HG03025 (cell line): ENCODE data around the gene ATP5MG.
"Not testable (repeated sequence)": the region's sequence is repeated elsewhere in the genome, so short reads cannot be mapped to it uniquely, and the experiment has no call there.

Experiments
- ATAC-seq: cut with Tn5 transposase; IDR thresholded peaks from one replicate; pipeline ENCODE4 v1.9.1; 2021; ENCODE audit warnings: mild to moderate bottlenecking, moderate library complexity; ENCODE audit not compliant: unreplicated experiment, low FRiP score

ATP5MG gene, protein sequence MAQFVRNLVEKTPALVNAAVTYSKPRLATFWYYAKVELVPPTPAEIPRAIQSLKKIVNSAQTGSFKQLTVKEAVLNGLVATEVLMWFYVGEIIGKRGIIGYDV

DNA sequence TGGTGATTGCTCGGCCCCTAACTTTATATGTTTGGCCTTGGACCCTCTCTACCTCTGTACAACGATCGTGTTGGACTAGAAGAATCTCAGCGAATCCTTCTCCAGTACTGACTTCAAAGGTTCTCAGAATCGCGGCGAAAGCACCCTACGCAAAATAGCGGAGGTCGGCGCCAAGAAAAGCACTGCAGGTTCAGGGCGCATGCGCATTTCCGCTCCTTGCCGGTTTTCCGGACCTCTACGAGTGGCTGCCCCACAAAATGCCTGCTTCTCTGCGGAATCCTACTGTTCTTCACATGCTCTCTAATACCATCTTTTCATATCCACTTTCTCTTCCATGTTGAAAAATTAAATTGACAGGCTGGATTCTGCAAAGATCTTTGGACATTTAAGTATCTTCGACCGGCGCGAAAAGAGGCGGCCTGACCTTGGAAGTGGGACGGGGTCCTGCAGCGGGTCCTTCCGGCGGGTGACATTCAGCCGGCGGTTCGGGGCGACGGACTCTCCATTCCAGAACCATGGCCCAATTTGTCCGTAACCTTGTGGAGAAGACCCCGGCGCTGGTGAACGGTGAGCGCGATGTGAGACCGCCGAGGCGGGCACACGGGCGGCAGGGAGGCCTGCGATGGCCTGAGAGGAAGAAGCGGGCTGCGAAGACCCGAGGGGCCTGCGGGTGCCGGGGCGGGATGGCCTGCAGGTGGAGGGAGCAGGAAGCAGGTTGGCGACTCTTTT lies at the start of gene ATP5MG:
Gene ATP5MG, plus strand, starts transcription at position 456 of the 729 bp plus-strand sequence. Its CDS starts 60 bp downstream, at position 516.
- peak; percentile 50 for ATAC-seq

DNA sequence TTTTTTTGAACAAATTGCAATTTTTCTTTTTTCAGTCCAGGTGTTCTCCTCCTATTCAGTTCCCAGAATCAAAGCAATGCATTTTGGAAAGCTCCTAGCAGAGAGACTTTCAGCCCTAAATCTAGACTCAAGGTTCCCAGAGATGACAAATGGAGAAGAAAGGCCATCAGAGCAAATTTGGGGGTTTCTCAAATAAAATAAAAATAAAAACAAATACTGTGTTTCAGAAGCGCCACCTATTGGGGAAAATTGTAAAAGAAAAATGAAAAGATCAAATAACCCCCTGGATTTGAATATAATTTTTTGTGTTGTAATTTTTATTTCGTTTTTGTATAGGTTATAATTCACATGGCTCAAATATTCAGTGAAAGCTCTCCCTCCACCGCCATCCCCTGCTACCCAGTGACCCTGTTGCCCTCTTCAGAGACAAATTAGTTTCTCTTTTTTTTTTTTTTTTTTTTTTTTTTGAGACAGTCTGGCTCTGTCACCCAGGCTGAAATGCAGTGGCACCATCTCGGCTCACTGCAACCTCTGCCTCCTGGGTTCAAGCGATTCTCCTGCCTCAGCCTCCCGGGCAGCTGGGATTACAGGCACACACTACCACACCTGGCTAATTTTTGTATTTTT lies 48.2 kb upstream of the ATP5MG start:
- ATAC-seq: no peak

DNA sequence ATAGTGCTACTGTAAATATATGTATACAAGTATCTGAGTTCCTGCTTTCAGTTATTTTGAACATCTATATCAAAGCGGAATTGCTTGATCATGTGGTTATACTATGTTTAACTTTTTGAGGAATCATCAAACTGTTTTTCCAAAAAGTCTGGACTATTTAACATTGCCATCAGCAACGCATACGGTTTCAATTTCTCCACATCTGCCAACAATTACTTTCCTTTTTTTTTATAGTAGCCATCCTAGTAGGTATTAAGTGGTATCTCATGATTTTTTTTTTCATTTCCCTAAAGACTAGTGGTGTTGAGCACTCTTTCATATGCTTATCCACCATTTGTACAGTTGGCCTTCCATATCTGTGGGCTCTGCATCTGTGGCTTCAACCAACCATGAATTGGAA lies 43.3 kb upstream of the ATP5MG start:
- ATAC-seq: no peak

DNA sequence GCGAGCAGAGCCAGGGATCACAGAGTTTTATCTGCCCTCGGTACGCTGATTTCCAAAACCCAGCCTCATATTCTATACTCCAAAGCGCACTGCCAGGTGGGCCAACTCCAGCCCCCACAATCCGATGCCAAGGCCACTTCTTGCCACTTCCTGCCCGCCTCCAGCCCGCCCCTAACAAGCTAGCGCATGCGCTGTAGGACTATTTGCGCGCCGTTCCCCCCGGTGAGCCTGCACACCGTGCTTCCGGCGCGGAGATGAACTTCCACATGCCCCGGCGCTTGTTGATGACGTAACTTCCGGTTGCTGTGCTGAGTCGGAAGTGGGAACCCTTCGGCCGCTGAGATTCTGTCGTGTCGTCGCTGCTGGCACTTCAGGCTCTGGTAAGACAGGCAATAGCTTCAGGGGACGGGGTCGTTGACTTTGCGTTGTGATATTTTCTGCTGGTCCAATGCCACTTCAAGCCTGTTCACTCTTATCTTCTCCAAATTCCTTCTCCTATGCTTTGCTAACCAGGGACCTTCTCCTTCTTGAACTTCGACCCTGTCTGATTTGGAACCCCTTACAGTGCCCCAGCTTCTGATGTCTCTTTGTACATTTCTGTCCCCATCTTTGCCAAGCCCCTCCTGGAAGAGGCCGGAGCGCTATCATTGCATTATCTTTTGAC lies 42.0 kb upstream of the ATP5MG start, which contains the start of gene UBE4A:
Gene UBE4A, plus strand, starts transcription at position 306 of the 664 bp plus-strand sequence. CDS start 5,481 bp downstream, outside the sequence.
- no peak for ATAC-seq

DNA sequence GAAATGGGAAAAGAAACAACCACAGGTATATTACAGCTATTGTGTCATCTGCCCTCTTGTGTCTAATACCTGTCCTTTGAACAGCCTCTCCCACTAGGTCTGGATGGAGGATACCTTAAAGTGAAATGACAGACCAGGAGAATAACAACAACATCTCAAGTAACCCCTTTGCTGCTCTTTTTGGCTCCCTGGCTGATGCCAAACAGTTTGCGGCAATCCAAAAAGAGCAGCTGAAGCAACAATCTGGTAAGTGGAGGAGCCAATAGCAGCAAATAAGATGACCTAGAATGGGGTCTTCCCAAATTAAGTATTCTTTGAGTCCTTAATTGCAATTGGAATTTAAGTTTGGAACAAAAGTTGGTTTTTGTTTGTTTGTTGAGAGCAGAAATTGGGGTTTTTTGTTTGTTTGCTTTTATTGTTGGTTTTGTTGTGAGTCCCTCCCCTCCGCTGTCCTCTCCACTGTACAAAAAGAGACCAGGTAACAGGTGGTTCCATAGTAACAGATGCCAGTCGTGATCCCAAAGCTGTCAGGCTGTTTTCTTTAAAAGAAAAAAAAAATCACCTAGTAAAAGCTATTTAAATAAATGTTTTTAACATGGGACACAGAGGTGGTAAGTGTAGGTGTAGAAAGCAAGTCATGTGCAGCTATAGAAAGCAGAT lies 36.3 kb upstream of the ATP5MG start:
- no peak for ATAC-seq

DNA sequence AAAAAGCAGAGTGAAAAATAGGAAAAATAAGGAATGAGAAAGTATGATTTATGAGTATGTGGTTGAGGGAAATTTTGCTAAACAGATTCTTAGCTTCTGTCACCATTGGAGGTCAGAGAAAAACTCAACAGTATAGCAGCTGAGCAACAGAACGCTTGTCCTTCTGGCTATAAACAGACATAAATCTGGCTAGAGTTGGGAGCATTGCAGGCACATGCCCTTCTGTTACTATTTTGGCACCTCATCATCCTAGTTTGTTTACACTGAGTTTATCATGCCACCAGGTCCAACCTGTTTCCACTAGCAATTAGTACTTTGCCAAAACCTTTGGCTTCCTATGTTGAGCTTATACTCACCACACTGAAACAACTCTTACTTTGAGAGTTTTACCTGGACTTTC lies 35.1 kb upstream of the ATP5MG start:
- no peak for ATAC-seq

DNA sequence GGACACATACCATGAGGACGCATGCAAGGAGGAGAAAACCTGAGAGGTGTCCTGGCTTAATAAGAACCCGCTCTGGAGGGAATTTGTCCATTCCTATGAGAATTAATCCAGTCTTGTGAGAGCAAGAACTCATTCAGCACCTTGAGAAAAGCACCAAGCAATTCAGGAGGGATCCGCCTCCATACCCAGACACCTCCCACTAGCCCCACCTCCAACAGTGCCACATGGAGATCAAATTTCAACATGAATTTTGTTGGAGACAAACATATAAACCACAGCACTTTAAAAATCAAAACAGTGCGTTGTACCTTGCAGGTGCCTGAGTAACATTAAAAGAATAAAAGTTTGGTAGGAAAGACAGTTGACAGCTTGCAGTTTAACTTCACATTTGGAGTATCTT lies 30.6 kb upstream of the ATP5MG start:
- no peak for ATAC-seq

DNA sequence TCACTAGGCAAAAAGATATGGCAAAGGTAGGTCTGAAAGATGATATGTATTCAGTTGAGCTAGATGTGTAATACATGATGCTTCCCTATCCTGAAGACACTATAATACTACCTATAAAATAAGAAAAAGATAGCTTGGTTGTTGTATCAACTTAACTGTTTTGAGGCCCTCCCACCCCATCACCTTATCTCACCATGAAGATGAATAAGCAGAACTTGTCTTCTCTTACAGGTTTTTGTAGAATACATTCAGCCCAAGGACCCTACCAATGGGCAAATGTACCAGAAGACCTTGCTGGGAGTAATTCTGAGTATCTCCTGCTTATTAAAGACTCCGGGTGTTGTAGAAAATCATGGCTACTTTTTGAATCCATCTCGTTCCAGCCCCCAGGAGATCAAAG lies 28.1 kb upstream of the ATP5MG start:
- no peak for ATAC-seq

DNA sequence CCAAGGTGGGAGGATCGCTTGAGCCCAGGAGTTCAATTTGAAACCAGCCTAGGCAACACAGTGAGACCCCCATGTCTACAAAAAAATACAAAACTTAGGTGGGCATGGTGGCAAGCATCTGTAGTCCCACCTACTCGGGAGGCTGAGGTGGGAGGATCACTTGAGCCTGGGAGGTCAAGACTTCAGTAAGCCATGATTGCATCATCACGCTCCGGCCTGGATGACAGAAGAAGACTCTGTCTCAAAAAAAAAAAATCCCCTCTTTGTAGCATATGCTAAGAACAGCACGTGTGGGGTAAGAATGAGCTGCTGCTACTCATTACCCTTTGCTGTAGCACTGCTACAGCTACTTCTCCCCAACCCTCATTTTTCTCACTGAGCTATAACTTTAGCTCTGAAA lies 27.5 kb upstream of the ATP5MG start:
- ATAC-seq: no peak

DNA sequence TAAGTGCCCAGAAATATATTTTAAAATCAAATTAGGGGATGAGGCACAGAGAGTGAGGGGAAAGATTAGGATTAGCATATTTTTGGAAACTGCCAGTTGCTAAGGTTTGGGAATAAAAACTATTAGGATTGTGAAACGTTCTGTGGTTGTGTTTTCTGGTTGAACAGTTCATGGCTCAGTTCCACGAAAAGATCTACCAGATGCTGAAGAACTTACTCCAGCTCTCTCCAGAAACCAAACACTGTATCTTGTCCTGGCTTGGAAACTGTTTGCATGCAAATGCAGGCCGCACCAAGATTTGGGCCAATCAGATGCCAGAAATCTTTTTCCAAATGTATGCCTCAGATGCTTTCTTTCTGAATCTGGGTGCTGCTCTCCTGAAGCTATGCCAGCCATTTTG lies 26.7 kb upstream of the ATP5MG start:
- no peak for ATAC-seq

DNA sequence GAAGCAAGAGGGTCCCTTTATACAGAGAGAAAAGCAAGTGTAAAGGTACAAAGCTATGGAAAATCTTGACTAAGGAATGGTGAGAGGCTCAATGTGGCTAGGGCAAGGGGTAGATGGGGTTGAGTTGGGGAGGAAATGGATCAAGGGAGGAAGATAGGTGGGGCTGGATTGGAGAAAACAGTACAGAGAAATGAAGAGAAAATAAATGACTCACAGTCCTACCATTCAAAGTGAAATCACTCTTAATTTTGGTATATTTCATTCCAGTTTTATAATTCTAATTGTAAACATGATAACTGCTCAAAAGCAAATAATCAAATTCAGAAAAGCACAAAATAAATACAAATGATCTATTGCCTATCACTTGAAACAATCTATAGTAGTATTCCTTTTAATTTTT lies 25.4 kb upstream of the ATP5MG start:
- ATAC-seq: no peak

DNA sequence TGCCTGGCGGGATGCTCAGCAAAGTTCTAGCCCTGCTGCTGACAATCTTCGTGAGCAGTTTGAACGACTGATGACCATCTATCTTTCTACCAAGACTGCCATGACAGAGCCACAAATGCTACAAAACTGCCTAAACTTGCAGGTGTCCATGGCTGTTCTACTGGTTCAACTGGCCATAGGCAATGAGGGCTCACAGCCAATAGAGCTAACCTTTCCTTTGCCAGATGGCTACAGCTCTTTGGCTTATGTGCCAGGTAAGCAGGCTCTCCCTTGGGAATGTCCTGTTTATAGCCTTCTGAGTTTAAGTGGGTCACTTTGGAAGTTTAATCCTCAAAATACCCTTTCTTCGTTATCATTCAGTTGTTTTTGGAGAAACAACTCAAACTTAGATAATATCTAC lies 21.9 kb upstream of the ATP5MG start:
- ATAC-seq: no peak

DNA sequence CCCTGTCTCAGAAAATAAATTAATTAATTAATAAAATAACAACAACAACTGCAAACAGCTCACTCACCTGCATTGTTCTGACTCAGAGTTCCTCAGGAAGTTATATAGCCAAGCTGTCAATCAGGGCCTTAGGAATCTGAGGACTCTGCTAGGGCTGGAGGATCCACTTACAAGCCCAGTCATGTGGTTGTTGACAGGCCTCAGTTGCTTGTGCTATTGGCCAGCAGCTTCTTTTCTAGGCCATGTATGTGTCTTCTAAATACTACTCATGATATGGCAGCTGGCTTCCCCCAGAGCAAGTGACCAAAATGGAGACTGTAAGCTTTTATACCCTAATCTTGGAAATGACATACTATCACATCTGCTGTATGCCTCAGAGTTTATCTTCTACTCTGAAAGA lies 20.8 kb upstream of the ATP5MG start:
- ATAC-seq: no peak

DNA sequence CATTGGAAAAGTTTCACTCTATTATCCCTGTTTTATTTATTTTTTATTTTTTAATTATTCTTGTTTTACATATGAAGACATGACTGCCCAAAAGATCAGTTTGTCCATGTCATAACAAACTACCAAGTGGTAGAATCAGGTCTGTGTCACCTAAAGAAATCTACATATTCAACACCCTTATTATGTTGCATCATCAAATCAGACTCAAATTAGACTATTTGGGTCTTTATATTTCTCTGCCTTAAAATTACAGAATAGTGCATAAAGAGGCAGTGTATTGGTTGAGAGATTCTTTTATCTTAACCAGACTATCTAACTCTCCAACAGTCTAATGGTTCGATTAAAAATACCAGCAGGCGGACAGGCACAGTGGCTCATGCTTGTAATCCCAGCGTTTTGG lies 18.5 kb upstream of the ATP5MG start:
- no peak for ATAC-seq

DNA sequence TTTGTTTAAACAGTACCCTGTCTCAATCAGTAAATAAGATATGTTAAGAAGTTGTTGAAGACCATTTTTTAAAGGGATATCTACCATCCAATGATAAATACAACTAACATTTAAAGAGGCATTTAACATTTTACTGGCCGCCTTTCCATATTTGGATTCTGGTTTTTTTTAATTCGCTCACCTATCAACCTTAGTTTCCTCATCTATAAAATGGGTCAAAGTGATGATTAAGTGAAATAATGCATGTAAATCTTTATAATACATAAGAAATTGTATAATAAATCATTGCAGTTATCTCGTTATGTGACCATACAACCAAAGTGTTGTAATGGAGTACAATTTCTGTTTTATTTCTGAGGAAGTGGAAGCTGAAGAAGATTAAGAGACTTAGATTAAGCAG lies 17.7 kb upstream of the ATP5MG start:
- no peak for ATAC-seq

DNA sequence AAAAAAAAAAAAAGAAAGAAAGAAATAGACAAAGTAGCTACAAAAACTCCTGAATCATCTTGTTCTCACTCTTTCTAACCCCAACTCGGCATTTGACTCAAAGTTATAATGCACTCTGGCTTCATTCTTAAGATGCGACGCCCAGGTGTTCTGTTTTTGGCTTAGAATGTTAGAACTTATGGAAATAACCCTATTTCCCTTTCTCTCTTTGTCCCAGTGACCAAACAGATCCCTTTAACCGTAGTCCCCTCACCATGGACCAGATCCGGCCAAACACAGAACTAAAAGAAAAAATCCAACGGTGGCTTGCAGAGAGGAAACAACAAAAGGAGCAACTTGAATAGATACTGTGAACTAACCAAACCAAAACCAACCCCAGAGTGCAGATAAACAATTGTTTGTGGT lies 5.3 kb upstream of the ATP5MG start:
- no peak for ATAC-seq

DNA sequence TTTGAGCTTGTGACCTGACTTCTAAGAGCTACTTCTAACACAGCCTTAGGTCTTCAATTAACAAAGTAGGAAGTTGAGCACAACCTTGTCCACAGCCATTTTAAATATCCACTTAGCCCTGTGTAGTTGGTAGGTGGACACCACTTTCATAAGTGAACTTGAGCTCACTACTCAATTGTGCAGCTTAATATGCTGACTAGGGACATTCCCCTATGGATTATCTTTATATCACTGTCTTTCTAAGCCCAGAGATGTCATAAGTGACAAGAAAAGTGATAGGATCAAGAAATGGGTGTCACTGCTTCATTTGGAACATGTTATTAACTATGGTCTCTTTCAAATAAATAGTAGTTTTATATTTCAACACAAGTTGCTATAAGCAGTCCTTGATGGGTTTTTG lies 4.0 kb upstream of the ATP5MG start:
- ATAC-seq: no peak

DNA sequence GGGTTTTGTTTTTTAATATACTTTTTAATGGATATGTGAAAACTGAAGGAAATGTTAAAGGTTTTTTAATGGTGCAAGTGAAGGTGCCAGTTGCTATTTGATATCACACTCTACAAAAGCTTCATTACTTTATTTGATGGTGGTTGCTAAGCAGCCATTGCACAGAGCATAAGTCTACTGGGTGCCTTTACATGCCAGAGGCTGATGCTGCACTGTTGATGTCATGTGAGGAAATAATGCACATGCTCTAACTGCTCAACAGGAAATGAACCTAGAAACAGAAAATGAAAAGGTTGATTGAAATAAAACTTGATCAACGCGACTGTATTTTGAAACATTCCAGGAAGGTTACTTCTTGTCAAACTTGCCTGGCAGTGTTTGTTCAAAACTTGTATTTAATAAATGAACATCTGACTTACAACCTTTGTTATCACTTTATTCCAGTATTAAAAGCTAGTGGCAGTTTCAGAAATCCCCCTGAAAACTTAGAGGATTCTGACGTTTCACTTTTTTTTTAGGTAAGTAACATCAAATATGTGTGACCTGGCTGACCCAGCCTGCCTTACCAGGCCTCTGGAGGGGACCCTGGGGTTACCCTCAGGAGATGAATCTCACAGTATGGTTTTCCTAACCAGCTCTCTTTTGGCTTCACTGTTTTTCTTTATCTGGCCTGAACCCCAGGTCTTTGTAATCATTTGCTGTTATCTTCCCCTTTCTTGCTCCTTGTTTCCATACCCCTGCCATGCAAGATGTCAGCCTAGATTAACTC lies 2.4 kb upstream of the ATP5MG start:
- no peak for ATAC-seq

DNA sequence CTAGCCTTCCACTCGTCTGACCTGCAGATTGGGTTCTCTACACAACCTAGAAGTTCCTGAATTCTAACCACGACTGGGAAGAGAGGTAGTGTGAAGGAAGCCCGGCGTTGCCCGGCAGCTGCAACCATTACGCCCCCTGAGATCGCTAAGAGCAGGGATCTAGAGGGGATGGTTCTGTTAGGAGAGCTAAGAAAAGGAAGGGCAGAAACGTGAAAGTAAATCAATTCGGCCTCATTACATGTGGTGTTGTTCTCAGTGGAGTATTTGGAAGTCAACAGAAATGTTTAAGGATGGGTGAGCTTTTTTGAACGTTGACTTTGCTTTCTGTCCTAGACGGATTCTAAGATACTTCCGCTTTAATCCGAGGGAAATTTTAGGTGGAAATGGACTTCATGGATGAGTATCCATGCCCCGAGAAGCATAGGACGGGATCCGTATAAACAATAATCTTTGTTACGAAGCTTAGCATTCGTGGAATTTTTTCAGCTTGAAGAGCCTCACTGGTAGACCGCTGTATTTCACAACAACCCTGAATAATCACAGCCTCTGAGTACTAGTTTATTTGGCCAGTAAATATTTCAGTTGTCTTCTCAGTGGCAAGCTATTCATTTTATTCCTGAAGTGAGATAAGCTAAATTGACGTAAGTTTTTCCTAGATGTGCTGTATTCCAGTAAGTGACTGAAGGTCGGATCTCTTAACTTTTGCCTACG lies 629 bp downstream of the ATP5MG start:
- ATAC-seq: no peak

DNA sequence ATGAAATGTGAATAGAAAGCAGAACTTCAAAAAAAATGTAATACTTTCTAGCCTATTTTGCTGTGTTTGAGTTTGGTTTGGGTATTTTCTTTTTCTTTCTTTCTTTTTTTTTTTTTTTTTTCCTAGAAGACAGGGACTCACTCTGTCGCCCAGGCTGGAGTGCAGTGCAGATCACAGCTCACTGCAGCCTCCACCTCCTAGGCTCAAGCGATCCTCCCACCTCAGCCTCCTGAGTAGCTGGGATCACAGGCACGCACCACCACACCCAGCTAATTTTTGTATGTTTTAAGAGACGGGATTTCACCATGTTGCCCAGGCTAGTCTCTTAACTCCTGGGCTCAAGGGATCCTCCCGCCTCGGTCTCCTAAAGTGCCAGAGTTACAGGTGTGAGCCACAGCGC lies 1.2 kb downstream of the ATP5MG start:
- ATAC-seq: not testable (repeated sequence)
